Type B pancreatic cell (in vitro differentiated cells): ENCODE data around the gene ZNF275. TPM values are rescaled to one million over a fixed set of nuclear protein-coding genes. Genes with fewer than 3 reads are reported as not detected.
"Not testable (repeated sequence)": the region's sequence is repeated elsewhere in the genome, so short reads cannot be mapped to it uniquely, and the experiment has no call there.

Experiments
- DNase-seq: peaks from one replicate; pipeline ENCODE4 v3.0.0; 2021; ENCODE audit warnings: mixed read lengths; ENCODE audit not compliant: unreplicated experiment; ENCODE audit errors: extremely low spot score
- H3K27ac Mint-ChIP-seq: 2 replicates; pipeline ENCODE4 v1.8.0; 2021; ENCODE audit warnings: mild to moderate bottlenecking, mixed read lengths
- H3K27me3 Mint-ChIP-seq: 2 replicates; pipeline ENCODE4 v1.8.0; 2021; ENCODE audit warnings: mixed read lengths
- H3K36me3 Mint-ChIP-seq: 2 replicates; pipeline ENCODE4 v1.8.0; 2021; ENCODE audit warnings: mixed read lengths
- H3K4me1 Mint-ChIP-seq: one replicate; pipeline ENCODE4 v1.8.0; 2021; ENCODE audit warnings: mixed read lengths; ENCODE audit not compliant: unreplicated experiment
- H3K4me3 Mint-ChIP-seq: 2 replicates; pipeline ENCODE4 v1.8.0; 2021; ENCODE audit warnings: mild to moderate bottlenecking, mixed read lengths
- H3K9me3 Mint-ChIP-seq: 2 replicates; pipeline ENCODE4 v1.8.0; 2021; ENCODE audit warnings: mixed read lengths
- CTCF ChIP-seq: fragments of 200-600 bp; sonication (generic); conservative IDR thresholded peaks from 2 replicates; pipeline ENCODE4 v1.5.0; 2021; ENCODE audit warnings: antibody characterized with exemption, mild to moderate bottlenecking
- total RNA-seq: library from RNA; stranded (reverse); gene quantifications from 2 replicates; pipeline ENCODE4 v1.2.1, GENCODE V29; 2021; ENCODE audit warnings: low replicate concordance

Gene ZNF275
- total RNA-seq, 1 donor from 2014 or later: 11.9 TPM

DNA sequence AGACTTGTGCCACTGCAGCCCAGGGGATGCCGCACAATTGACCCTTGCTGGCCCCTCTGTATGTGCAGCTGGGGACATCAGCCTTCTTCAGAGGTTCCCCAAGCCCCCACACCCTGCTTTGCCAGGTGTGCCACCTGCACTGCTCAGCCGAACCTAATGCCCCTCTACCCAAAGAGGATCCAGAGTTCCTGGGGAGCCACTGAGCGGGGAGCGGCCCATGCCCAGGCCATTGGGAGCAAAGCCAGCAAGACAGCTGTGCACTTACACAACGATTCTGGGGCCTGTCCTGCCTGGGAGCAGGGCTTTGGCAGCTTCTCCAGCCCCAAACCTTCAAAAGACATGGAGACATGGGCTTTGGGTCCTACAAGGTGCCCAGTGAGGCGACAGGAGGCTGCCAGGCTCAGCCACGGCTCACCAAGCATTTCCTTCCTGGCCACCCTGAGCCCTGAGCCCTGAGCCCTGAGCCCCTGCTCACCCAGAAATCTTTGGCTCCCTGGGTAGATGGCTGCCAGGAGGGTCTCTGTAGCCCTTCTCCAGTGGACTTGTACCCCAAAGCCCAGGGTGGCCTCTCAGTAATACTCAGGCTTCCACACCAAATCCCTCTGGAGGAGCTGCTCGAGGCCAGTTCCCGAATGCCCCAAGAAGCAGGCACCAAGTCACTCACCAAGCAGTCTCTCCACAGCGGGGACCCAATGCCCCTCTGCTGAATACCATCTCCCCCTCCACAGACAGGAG lies 54.2 kb downstream of the ZNF275 start:
- no peaks in the 10 kb centered on the region for H3K27me3 Mint-ChIP-seq
- no peaks in the 10 kb centered on the region for H3K4me1 Mint-ChIP-seq
- DNase-seq: no peak
- H3K4me3 Mint-ChIP-seq: no peak overlapping the region
- TF ChIP-seq CTCF: no peak
- H3K27ac Mint-ChIP-seq: no peak overlapping the region
- no peaks in the 10 kb centered on the region for H3K9me3 Mint-ChIP-seq
- no peaks in the 10 kb centered on the region for H3K36me3 Mint-ChIP-seq

GRCh38 chrX:153388722-153389459 lies 54.9 kb downstream of the ZNF275 start:
- no peak for DNase-seq
- Mint-ChIP-seq H3K4me3 (no peak overlapping the region), H3K36me3 (no peaks in the 10 kb centered on the region), H3K9me3 (no peaks in the 10 kb centered on the region), H3K27ac (no peak overlapping the region), H3K27me3 (no peaks in the 10 kb centered on the region), H3K4me1 (no peaks in the 10 kb centered on the region)
- no peak for TF ChIP-seq CTCF

DNA sequence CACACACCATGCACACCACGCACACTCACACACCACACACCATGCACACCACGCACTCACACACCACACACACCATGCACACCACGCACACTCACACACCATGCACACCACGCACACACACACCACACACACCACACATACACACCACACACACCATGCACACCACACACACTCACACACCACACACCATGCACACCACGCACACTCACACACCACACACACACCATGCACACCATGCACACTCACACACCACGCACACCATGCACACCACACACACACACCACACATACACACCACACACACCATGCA lies 55.5 kb downstream of the ZNF275 start:
- not testable (repeated sequence) for H3K27ac Mint-ChIP-seq, H3K9me3 Mint-ChIP-seq, H3K27me3 Mint-ChIP-seq, H3K4me3 Mint-ChIP-seq, H3K36me3 Mint-ChIP-seq, DNase-seq, H3K4me1 Mint-ChIP-seq

DNA sequence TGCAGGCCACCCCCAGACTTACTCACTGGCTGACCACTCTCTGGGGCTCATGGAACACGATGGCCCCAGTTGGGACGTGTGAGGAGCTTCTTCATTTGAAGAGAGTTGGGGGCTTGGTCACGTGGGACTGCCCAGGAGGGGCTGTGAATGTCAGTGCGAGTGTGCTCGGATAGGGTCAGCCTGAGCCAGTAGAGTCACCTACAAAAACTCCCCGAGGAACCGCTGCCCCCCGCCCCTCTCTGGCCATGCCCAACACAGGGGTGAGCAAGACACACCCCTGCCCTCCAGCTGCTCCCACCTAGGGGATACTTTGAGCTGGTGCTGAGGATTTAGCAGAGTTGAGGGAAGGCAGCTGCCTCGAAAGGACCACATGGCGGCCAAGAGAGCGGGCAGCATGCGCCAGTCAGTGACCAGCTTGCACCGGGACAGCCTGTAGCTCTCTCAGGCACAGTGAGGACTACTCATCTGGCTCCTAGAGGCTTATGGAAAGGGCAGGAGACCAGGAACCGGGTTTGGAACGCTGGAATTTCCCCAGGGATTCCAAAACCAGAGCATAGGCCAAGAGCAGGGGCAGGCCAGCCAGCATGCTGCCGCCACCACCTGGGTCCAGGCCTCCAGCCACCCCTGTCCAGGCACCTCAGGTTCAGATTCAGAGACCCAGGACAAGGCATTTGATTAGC lies 58.8 kb downstream of the ZNF275 start:
- DNase-seq: no peak
- no peak overlapping the region for H3K4me3 Mint-ChIP-seq
- no peak overlapping the region for H3K27ac Mint-ChIP-seq
- no peak for TF ChIP-seq CTCF
- no peaks in the 10 kb centered on the region for H3K27me3 Mint-ChIP-seq
- no peaks in the 10 kb centered on the region for H3K9me3 Mint-ChIP-seq
- peaks cover 4% of the 10 kb centered on the region for H3K4me1 Mint-ChIP-seq
- H3K36me3 Mint-ChIP-seq: no peaks in the 10 kb centered on the region

GRCh38 chrX:153394612-153395011 lies 60.7 kb downstream of the ZNF275 start:
- no peak for TF ChIP-seq CTCF
- Mint-ChIP-seq H3K4me1 (peaks cover 4% of the 10 kb centered on the region), H3K36me3 (no peaks in the 10 kb centered on the region), H3K27me3 (no peaks in the 10 kb centered on the region), H3K9me3 (no peaks in the 10 kb centered on the region), H3K27ac (no peak overlapping the region), H3K4me3 (no peak overlapping the region)
- no peak for DNase-seq
